NCI-H1417 (cell line): ENCODE measurements around the gene PARP9.

Experiments
- DNase-seq, 3 experiments: peaks; one replicate each; lab custom pipeline; 2025; lab: John Stamatoyannopoulos, UW

The PARP9 gene

GRCh38 chr3:122484985-122485384 is 79.1 kb downstream of the PARP9 start:
- DNase-seq: no peak

GRCh38 chr3:122481390-122481789 is 82.7 kb downstream of the PARP9 start:
- DNase-seq: no peak
